MM.1S (cell line): ENCODE data around the gene GRK1.

Experiments used
- CTCF ChIP-seq: fragments of 300-600 bp; sonication (generic); IDR thresholded peaks from 2 replicates; pipeline ENCODE4 v1.5.1; 2016; ENCODE audit warnings: antibody characterized with exemption, low read length, mixed read lengths
- EZH2 ChIP-seq: fragments of 300-600 bp; sonication (generic); optimal IDR thresholded peaks from 2 replicates; pipeline ENCODE3; 2017; ENCODE audit warnings: low read depth, mild to moderate bottlenecking, antibody characterized with exemption, low read length, mixed read lengths
- EZH2phosphoT487 ChIP-seq: fragments of 300-600 bp; sonication (generic); IDR thresholded peaks from 2 replicates; pipeline ENCODE4 v1.6.1; 2018; ENCODE audit warnings: antibody characterized with exemption, low read length

- TF ChIP-seq CTCF (no peak), EZH2phosphoT487 (no peak), EZH2 (no peak)
Measured at GRCh38 chr13:113754691-113755090, 87.7 kb downstream of the GRK1 start.
